Loucy (cell line): ENCODE data around the gene XRCC5.

Source experiments
- H2AFZ ChIP-seq: fragments of 200-600 bp; sonication (generic); 2 replicates; pipeline ENCODE4 v1.6.0; 2016; ENCODE audit warnings: antibody characterized with exemption, mild to moderate bottlenecking, low read length, moderate library complexity
- H3F3A ChIP-seq: fragments of 200-600 bp; 2 replicates; pipeline ENCODE4 v1.6.0; 2016; ENCODE audit warnings: antibody characterized with exemption, low read depth, mild to moderate bottlenecking
- H3K27me3 ChIP-seq: fragments of 200-600 bp; sonication (generic); 2 replicates; pipeline ENCODE4 v1.6.1; 2014; ENCODE audit warnings: low read length, mild to moderate bottlenecking; ENCODE audit not compliant: insufficient read depth, poor library complexity, severe bottlenecking
- H3K36me3 ChIP-seq: fragments of 200-600 bp; sonication (generic); 2 replicates; pipeline ENCODE4 v1.6.1; 2016; ENCODE audit warnings: low read length; ENCODE audit not compliant: insufficient read depth
- H3K4me1 ChIP-seq: fragments of 200-600 bp; sonication (generic); 2 replicates; pipeline ENCODE4 v1.5.1; 2014; ENCODE audit warnings: low read length, mild to moderate bottlenecking; ENCODE audit not compliant: insufficient read depth, poor library complexity, severe bottlenecking
- H3K4me2 ChIP-seq: fragments of 200-600 bp; sonication (generic); 2 replicates; pipeline ENCODE4 v1.6.0; 2014; ENCODE audit warnings: antibody characterized with exemption, low read length, low read depth, mild to moderate bottlenecking; ENCODE audit not compliant: poor library complexity, severe bottlenecking
- H3K4me3 ChIP-seq: fragments of 200-600 bp; sonication (generic); 2 replicates; pipeline ENCODE4 v1.5.1; 2014; ENCODE audit warnings: low read length, mild to moderate bottlenecking, mixed read lengths; ENCODE audit not compliant: poor library complexity, severe bottlenecking
- H3K79me2 ChIP-seq: fragments of 200-600 bp; sonication (generic); 2 replicates; pipeline ENCODE4 v1.6.1; 2014; ENCODE audit warnings: low read length; ENCODE audit not compliant: insufficient read depth
- H3K9ac ChIP-seq: fragments of 200-600 bp; sonication (generic); 2 replicates; pipeline ENCODE4 v1.6.0; 2014; ENCODE audit warnings: mild to moderate bottlenecking, low read depth, low read length, moderate library complexity; ENCODE audit not compliant: poor library complexity, severe bottlenecking
- H3K9me2 ChIP-seq: fragments of 200-600 bp; sonication (generic); replicated peaks from 2 replicates; pipeline ENCODE4 v1.6.1; 2016; ENCODE audit warnings: low read depth, low read length, mixed read lengths
- H3K9me3 ChIP-seq: fragments of 200-600 bp; sonication (generic); 2 replicates; pipeline ENCODE4 v1.6.1; 2014; ENCODE audit warnings: mild to moderate bottlenecking, antibody characterized with exemption, low read length, low read depth; ENCODE audit not compliant: insufficient read depth
- H4K20me1 ChIP-seq: fragments of 200-600 bp; sonication (generic); 2 replicates; pipeline ENCODE4 v1.6.0; 2014; ENCODE audit warnings: antibody characterized with exemption, low read length, mild to moderate bottlenecking; ENCODE audit not compliant: insufficient read depth, poor library complexity, severe bottlenecking
- EZH2phosphoT487 ChIP-seq: fragments of 200-600 bp; IDR thresholded peaks from 2 replicates; pipeline ENCODE4 v1.6.1; 2018; ENCODE audit warnings: antibody characterized with exemption, mild to moderate bottlenecking, moderate library complexity, borderline replicate concordance
- TF ChIP-seq, protein P1 (sequence below): fragments of 200-600 bp; sonication (generic); conservative IDR thresholded peaks from 2 replicates; pipeline ENCODE4 v1.5.1; 2014; ENCODE audit warnings: mild to moderate bottlenecking, antibody characterized with exemption, low read length

XRCC5 gene

DNA sequence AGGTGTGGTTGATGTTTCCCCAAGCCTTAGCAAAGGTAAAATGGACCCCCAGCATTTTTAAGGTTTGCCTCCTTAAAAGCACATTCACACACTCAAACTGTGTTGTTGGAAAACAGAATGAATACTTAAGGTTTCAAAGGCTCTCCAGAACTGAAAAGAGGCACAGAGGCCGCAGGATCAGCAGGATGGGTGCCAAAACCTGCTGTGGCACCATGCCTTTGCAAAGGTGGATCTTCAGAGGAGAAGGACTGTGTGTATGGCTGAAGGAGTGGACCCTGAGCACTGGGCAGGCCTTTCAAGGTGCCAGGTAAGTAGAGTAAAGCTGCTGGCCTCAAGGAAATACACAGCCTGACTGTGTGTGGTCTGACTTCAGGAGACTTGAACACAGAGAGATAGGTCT is 127.3 kb downstream of the XRCC5 start:
- Histone ChIP-seq H3K9me2 (no peaks in the 10 kb centered on the region), H3K4me3 (no peak overlapping the region), H3K79me2 (no peaks in the 10 kb centered on the region), H3K36me3 (no peaks in the 10 kb centered on the region; the same call in 1 of the 2 replicates), H3K27me3 (no peaks in the 10 kb centered on the region), H3K4me2 (no peak overlapping the region), H3K9ac (no peak overlapping the region), H3K4me1 (peaks cover 10% of the 10 kb centered on the region), H4K20me1 (no peaks in the 10 kb centered on the region), H3K9me3 (peaks cover 19% of the 10 kb centered on the region; the same call in 1 of the 2 replicates), H2AFZ (no peak overlapping the region), H3F3A (no peaks in the 10 kb centered on the region)
- no peak for TF ChIP-seq EZH2phosphoT487
- TF ChIP-seq, protein P1, sequence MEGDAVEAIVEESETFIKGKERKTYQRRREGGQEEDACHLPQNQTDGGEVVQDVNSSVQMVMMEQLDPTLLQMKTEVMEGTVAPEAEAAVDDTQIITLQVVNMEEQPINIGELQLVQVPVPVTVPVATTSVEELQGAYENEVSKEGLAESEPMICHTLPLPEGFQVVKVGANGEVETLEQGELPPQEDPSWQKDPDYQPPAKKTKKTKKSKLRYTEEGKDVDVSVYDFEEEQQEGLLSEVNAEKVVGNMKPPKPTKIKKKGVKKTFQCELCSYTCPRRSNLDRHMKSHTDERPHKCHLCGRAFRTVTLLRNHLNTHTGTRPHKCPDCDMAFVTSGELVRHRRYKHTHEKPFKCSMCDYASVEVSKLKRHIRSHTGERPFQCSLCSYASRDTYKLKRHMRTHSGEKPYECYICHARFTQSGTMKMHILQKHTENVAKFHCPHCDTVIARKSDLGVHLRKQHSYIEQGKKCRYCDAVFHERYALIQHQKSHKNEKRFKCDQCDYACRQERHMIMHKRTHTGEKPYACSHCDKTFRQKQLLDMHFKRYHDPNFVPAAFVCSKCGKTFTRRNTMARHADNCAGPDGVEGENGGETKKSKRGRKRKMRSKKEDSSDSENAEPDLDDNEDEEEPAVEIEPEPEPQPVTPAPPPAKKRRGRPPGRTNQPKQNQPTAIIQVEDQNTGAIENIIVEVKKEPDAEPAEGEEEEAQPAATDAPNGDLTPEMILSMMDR = no peak

DNA sequence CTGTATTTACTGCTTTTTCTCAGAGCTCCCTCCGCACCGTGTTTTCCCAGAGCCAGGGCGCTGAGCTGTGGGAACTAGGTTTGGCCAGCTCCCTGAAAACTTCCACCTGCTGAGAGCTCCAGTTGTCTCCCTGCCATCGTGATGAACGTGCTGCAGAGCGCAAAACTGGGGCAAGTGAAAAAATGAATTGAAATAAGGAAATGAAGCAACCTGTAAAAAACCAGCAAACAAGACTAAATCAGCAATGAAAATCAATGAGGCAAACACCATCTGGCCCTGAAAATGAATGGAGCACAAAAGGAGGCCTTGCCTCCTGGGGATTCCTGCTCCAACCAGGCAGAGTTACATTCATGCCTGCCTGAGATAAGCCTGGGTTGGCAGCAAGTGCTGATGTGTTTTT is 133.2 kb downstream of the XRCC5 start:
- H3K9me3 ChIP-seq = no peaks in the 10 kb centered on the region
- H3F3A ChIP-seq = no peaks in the 10 kb centered on the region
- H3K4me3 ChIP-seq = no peak overlapping the region
- H3K4me1 ChIP-seq = peaks cover 10% of the 10 kb centered on the region
- H4K20me1 ChIP-seq = no peaks in the 10 kb centered on the region
- no peak overlapping the region for H2AFZ ChIP-seq
- TF ChIP-seq, protein P1 = no peak
- no peak for TF ChIP-seq EZH2phosphoT487
- no peak overlapping the region for H3K4me2 ChIP-seq
- no peaks in the 10 kb centered on the region for H3K36me3 ChIP-seq
- no peak overlapping the region for H3K9ac ChIP-seq
- no peaks in the 10 kb centered on the region for H3K79me2 ChIP-seq
- no peaks in the 10 kb centered on the region for H3K27me3 ChIP-seq
- H3K9me2 ChIP-seq = no peaks in the 10 kb centered on the region

DNA sequence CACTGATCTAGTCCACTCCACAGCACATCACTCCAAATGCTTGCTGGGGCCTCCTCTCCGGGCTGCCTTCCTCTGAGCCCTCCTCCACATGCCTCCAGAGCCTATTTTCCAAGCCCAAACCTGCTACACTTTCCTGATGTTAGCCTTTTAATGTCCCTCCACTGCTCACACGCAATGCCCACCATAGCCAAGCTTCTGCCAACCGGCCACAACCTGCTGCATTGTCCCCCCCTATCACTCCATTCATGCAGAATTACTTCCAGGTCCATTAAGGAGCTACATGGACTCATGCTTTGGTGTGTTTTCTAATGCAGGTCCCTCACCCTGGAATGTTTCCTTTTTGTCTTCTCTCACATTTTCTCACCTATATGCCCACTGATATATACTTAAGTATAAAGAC is 133.9 kb downstream of the XRCC5 start:
- no peaks in the 10 kb centered on the region for H4K20me1 ChIP-seq
- no peak overlapping the region for H3K4me2 ChIP-seq
- H3K27me3 ChIP-seq = no peaks in the 10 kb centered on the region

More for the DNA sequence above, 133.9 kb downstream of the XRCC5 start:
- no peak for TF ChIP-seq EZH2phosphoT487
- TF ChIP-seq, protein P1 = no peak
- H3K9ac ChIP-seq = no peak overlapping the region
- no peaks in the 10 kb centered on the region for H3K9me3 ChIP-seq
- H3K4me1 ChIP-seq = peaks cover 9% of the 10 kb centered on the region
- no peaks in the 10 kb centered on the region for H3K79me2 ChIP-seq
- H2AFZ ChIP-seq = no peak overlapping the region
- H3K4me3 ChIP-seq = no peak overlapping the region
- no peaks in the 10 kb centered on the region for H3F3A ChIP-seq
- no peaks in the 10 kb centered on the region for H3K9me2 ChIP-seq
- H3K36me3 ChIP-seq = no peaks in the 10 kb centered on the region
